ENCODE data around the gene SDHAF2. TPM values are rescaled to one million over a fixed set of nuclear protein-coding genes. Genes with fewer than 3 reads are reported as not detected.
A peak's percentile ranks its signal among the peaks of the same experiment; 100 is the strongest.

SDHAF2 gene
- total RNA-seq, 2 donors from 2014 or later = 30.5 to 36.8 TPM

- intact Hi-C loops (cut with DNase I) = no loop called here
- DNase-seq = peak; percentile 60
- peak; percentile 65 to 69 for ATAC-seq
Observed at GRCh38 chr11:61488651-61489291, 58.8 kb downstream of the SDHAF2 start.

GRCh38 chr11:61489833-61490721, 60.2 kb downstream of the SDHAF2 start:
- DNase-seq = no peak
- intact Hi-C loops (cut with DNase I) = no loop called here
- ATAC-seq = peak; percentile 31 to 48

DNA sequence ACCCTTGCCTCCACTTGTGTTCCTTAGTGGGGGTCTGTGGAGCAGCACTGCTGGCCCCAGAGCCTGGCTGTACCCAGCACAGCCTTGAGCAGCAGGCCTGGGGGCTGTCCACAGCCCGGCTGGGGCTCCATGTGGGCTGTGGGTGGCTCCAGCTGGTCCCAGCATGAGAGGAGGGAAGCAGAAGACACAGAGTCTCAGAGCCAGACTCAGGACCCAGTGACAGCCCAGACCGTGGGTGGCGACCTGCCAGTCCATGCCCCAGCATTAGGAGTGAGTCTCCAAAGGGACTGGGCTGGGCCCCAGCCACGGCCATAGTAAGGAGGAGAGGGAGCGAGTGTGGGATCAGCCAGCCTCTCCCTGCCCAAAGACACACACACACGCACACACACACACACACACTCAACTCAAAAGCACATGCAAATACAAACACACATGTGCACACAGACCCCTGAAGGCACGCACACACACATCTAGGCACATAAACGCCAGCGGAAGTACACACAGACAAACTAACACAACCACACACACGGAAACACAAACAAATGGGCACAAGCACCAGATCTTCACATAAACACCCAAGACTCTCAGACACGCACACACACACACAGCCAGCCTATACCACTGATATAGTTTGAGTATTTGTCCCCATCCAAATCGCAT, 61.9 kb downstream of the SDHAF2 start:
- ATAC-seq = no peak
- intact Hi-C loops (cut with DNase I) = no loop called here
- DNase-seq = no peak

GRCh38 chr11:61494381-61494961, 64.5 kb downstream of the SDHAF2 start:
- ATAC-seq (peak; percentile 30 to 45), DNase-seq (no peak)
- intact Hi-C loops (cut with DNase I) = no loop called here

DNA sequence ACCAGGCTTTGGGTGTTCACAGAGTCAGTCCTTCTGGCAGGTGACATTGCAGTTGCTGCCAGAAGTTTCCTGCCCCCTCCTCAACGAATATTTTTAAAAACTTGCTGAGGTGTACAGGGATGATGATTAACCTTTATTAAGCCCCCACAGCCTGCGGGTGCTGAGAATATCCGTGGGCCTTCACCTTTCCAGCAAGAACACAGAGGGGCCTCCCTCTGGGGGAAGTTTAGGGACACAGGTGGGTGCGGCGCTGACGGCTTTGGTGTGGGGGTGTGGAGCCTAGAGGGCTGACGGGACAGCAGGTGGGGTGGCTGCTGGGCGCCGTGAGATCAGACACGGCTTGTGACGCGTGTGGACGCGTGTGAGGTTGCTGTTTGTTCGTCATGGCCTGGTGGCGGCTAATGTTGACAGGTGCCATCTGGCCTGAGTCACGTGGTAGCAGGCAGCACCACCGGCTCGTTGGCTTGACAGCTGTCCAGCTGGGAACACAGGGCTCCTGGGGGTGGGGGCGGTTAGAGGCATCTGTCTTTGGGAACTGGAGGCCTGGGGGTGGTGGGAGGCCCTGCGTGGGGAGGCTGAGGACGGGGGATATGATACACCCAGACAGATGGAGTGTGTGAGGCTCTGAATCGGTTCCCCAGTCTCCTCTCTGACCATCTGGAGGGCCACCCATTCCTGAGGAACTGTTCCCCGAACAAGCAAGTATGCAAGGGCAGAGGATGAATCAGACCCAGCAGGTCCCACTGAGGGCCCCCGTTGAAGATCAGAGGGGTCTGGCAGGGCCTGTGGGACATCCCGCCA, 66.1 kb downstream of the SDHAF2 start:
- DNase-seq (no peak), ATAC-seq (peak in 1 of 2 donors; percentile 8)
- intact Hi-C loops (cut with DNase I) = no loop called here

Other genes starting within 250 kb of the SDHAF2 start
- gene PGA3, start 226.6 kb upstream of the SDHAF2 start, total RNA-seq = 1 to 10 TPM in 1 of 2 donors, under 1 TPM in 1; 0.97 to 3.6 TPM
- 1 to 10 TPM in 1 of 2 donors, under 1 TPM in 1; 0.41 to 3.0 TPM for gene PGA4, start 207.8 kb upstream of the SDHAF2 start, total RNA-seq
- gene PGA5, start 188.9 kb upstream of the SDHAF2 start, total RNA-seq = under 1 TPM; 0.58 to 0.71 TPM
- gene VWCE, start 134.8 kb upstream of the SDHAF2 start, total RNA-seq = 1 to 10 TPM; 1.1 to 2.3 TPM
- 100 to 1,000 TPM; 107 to 136 TPM for gene DDB1, start 97.0 kb upstream of the SDHAF2 start, total RNA-seq
- gene TKFC, start 96.9 kb upstream of the SDHAF2 start, total RNA-seq = 10 to 100 TPM; 16.1 to 18.0 TPM
- 10 to 100 TPM; 15.7 to 17.0 TPM for gene CYB561A3, start 68.2 kb upstream of the SDHAF2 start, total RNA-seq
- gene TMEM138, start 67.8 kb upstream of the SDHAF2 start, total RNA-seq = 10 to 100 TPM; 24.4 to 32.6 TPM
- gene TMEM216, start 37.5 kb upstream of the SDHAF2 start, total RNA-seq = 1 to 10 TPM; 7.1 to 7.6 TPM
- gene CPSF7, start 149 bp upstream of the SDHAF2 start, total RNA-seq = 10 to 100 TPM; 33.3 to 47.2 TPM
- 1 to 10 TPM in 1 of 2 donors, under 1 TPM in 1; 0.74 to 1.1 TPM for gene LRRC10B, start 78.6 kb downstream of the SDHAF2 start, total RNA-seq
- 10 to 100 TPM; 36.7 to 39.7 TPM for gene SYT7, start 151.0 kb downstream of the SDHAF2 start, total RNA-seq